GM10266 (cell line): ENCODE measurements around the gene KANSL1.

Source experiments
- DNase-seq: peaks from one replicate; pipeline ENCODE4 v3.0.0; 2012; ENCODE audit errors: extremely low spot score
- CTCF ChIP-seq: IDR thresholded peaks from 2 replicates; pipeline ENCODE4 v1.5.1; 2012; ENCODE audit warnings: mild to moderate bottlenecking, low read depth; ENCODE audit not compliant: control insufficient read depth, insufficient read depth; ENCODE audit errors: missing control alignments

The KANSL1 gene

DNA sequence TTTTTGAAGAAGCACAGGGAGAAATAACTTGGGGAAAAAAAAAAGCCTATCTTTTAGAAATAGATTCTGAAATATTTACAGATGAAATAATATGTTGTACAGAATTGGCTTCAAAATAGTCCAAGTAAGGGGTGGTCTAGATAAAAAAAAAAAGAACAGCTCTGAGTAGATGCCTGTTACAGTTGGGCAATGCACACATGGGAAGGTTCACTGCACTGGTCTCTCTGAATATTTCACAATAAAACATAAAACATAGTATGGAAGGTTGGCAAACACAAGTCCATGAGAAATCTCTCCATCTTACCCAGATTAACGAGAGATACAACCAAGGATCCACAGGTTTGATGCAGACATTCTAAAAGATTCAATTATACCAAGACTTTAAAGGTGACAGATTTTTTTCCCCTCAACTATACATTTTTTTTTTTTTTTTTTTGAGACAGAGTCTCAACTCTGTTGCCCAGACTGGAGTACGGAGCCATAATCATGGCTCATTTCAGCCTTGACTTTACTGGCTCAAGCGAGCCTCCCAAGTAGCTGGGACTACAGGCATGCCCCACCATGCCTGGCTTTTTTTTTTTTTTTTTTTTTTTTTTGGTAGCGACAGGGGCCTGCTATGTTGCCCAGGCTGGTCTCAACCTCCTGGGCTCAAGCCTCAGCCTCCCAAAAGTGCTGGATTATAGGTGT is 58.0 kb downstream of the KANSL1 start:
- DNase-seq = no peak
- no peak for TF ChIP-seq CTCF

DNA sequence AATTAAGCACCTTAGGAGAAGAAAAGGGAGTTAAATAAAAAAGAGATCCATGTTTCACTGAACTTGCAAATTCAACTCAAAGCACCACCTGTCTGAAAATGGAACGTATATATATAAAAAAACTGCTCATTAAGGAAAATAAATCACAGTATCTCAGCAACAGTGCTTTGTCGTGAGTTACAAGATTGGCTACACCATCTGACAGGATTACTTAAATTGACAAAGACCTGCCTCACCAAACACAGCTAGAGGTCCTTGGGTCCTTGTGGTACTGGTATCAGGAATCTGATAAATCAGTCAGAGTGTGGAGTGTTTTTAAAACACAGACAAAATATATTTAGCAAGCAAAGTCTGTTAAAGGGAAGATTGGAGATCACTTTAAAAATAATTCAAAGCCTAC is 63.9 kb downstream of the KANSL1 start:
- TF ChIP-seq CTCF = no peak
- no peak for DNase-seq

DNA sequence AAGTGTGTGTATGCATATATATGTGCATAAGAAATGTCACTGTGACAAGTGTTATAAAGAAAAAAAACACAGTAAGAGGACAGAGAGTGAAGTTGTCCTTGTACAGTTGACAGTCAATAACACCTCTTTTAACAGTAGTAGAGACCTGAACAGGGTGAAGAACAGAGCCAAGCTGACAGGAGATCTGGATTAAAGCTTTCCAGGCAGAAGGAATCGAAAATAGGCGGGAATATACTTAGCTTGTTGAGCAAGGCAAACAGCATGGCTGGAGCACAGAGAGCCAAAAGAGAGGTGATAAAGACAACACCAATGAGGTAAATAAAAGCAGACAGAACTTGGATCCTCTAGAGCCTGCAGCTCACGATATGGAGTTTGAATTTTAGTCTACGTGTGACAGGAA is 64.8 kb downstream of the KANSL1 start:
- no peak for TF ChIP-seq CTCF
- DNase-seq = no peak

- TF ChIP-seq CTCF = no peak
- DNase-seq = no peak
These were observed 65.7 kb downstream of the KANSL1 start for GRCh38 chr17:46127524-46127923.

DNA sequence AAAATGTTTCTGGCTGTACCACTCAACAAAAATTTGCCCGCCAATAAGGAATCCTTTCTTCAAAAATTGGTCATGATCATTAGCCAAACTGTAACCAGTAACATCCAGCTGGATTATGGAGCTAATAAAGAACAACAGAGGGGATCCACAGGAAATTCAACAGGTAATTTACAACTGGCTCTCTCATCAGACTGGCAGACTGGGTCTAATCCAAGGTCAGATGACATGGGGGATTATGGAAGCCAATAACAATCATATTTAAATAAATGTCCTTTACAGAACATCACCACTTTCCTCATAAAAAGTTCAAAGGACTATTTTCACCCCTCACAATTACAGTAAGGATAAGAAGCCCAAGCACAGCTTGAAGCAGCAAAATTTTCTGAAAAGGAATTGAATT is 66.4 kb downstream of the KANSL1 start:
- DNase-seq = no peak
- no peak for TF ChIP-seq CTCF

DNA sequence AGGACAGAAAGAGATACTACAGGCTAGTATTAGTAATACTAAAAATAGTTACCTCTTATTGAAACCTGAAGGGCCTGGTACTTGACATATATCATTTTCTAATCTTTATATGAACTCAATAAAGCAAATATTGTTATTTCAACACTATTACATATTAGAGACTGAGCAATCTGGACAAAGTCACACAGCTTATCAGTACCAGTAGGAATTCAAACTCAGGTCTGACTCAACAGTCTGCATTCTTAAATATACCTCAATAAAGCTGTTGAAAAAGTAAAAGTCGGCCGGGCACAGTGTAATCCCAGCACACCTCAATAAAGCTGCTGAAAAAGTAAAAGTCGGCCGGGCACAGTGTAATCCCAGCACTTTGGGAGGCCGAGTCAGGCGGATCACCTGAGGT is 67.4 kb downstream of the KANSL1 start:
- TF ChIP-seq CTCF = no peak
- no peak for DNase-seq

DNA sequence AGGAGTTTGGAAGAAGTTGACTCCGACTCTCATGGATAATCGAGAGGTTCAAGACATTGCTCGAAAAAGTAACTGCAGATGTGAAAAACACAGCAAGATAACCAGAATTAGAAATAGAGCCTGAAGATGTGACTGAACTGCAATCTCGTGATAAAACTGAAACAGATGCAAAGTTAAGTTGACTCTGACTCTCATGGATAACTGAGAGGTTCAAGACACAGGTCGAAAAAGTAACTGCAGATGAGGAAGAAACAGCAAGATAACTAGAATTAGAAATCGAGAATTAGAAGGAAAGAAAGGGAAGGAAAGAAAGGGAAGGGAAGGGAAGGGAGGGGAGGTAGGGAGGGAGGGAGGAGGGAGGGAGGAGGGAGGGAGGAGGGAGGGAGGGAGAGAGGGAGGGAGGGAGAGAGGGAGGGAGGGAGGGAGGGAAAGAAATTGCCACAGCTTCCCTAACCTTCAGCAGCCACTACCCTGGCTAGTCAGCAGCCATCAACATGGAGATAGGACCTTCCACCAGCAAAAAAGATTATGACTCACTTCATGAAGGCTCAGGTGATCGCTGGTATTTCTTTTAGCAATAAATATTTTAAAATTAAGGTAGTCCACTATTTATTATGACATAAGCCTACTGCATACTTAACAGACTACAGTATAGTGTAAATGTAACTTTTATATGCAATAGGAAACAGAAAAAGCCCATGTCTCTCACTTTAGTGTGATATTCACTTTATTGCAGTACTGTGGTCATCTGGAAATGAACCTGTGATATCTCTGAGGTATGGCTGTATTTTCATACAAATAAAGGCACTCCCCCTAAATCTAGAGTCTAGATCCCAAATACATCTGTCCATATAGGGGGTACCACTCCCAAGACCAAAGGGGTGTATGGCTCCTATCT is 68.3 kb downstream of the KANSL1 start:
- no peak for TF ChIP-seq CTCF
- DNase-seq = no peak
